Esophagus (tissue), 2 donors: ENCODE measurements around the gene HIGD1B. TPM values are rescaled to one million over a fixed set of nuclear protein-coding genes. Genes with fewer than 3 reads are reported as not detected.
"Not testable (repeated sequence)": the region's sequence is repeated elsewhere in the genome, so short reads cannot be mapped to it uniquely, and the experiment has no call there.

Experiments
- H3K27ac ChIP-seq, 2 donors: one replicate each; pipeline ENCODE4 v1.5.1; 2013; ENCODE audit warnings: low read depth in 2 of 2, mild to moderate bottlenecking in 2 of 2, inconsistent platforms in 1 of 2, low read length in 1 of 2, moderate library complexity in 1 of 2
- H3K27me3 ChIP-seq, 2 donors: one replicate each; pipeline ENCODE4 v1.6.1; 2013; ENCODE audit warnings: low read length in 2 of 2, control low read depth in 1 of 2, mild to moderate bottlenecking in 1 of 2; ENCODE audit not compliant: insufficient read depth in 2 of 2, control insufficient read depth in 1 of 2
- H3K36me3 ChIP-seq, 2 donors: one replicate each; pipeline ENCODE4 v1.6.1; 2013; ENCODE audit warnings: low read length in 1 of 2; ENCODE audit not compliant: control insufficient read depth in 2 of 2, insufficient read depth in 2 of 2
- H3K4me1 ChIP-seq, 2 donors: one replicate each; pipeline ENCODE4 v1.6.1; 2013; ENCODE audit warnings: low read length in 1 of 2; ENCODE audit not compliant: control insufficient read depth in 2 of 2, insufficient read depth in 2 of 2
- H3K4me3 ChIP-seq, 2 donors: one replicate each; pipeline ENCODE4 v1.5.1; 2013; ENCODE audit warnings: low read length in 2 of 2, mild to moderate bottlenecking in 2 of 2, low read depth in 1 of 2, moderate library complexity in 1 of 2
- H3K9me3 ChIP-seq, 2 donors: one replicate each; pipeline ENCODE4 v1.6.1; 2013; ENCODE audit warnings: mild to moderate bottlenecking in 2 of 2, low read depth in 1 of 2, low read length in 1 of 2, moderate library complexity in 1 of 2; ENCODE audit not compliant: control insufficient read depth in 2 of 2, insufficient read depth in 1 of 2
- WGBS, 2 donors: extraction: QIAGEN DNeasy Blood & Tissue Kit; methylation state at CpG; one replicate each; pipeline ENCODE4 v1.1.7; 2013; 5-methylcytosine and 5-hydroxymethylcytosine counted together
- polyA plus RNA-seq, 2 donors: library from polyadenylated mRNA; stranded (reverse); fragments of 200-250 nt; gene quantifications; one replicate each; pipeline ENCODE4 v1.2.3, GENCODE V29; 2013
- donor health status: healthy with polysubstance abuse.
- donor health status: Bipolar disorder and iron deficiency.

Gene HIGD1B
- polyA plus RNA-seq, 2 donors, result 2.8 to 3.5 TPM

GRCh38 chr17:44818508-44818907, 29.2 kb upstream of the HIGD1B start:
- not testable (repeated sequence) for H3K4me3 ChIP-seq, H3K27me3 ChIP-seq, H3K36me3 ChIP-seq, H3K9me3 ChIP-seq, H3K4me1 ChIP-seq, H3K27ac ChIP-seq
- WGBS, 2 donors, result 76 to 90% methylated on average over 6 of the region's 6 CpGs

- Histone ChIP-seq H3K4me1 (no peaks in the 10 kb centered on the region), H3K36me3 (no peaks in the 10 kb centered on the region), H3K9me3 (no peaks in the 10 kb centered on the region), H3K27me3 (no peaks in the 10 kb centered on the region), H3K27ac (no peak overlapping the region), H3K4me3 (no peak overlapping the region)
- 22 to 24% methylated on average over 7 of the region's 7 CpGs for WGBS, 2 donors
Measured at GRCh38 chr17:44820631-44821212, 27.0 kb upstream of the HIGD1B start.

GRCh38 chr17:44825236-44825635, 22.4 kb upstream of the HIGD1B start:
- not testable (repeated sequence) for H3K36me3 ChIP-seq, H3K4me3 ChIP-seq, H3K27me3 ChIP-seq, H3K4me1 ChIP-seq, H3K27ac ChIP-seq, H3K9me3 ChIP-seq
- 89 to 91% methylated on average over 9 of the region's 9 CpGs for WGBS, 2 donors

DNA sequence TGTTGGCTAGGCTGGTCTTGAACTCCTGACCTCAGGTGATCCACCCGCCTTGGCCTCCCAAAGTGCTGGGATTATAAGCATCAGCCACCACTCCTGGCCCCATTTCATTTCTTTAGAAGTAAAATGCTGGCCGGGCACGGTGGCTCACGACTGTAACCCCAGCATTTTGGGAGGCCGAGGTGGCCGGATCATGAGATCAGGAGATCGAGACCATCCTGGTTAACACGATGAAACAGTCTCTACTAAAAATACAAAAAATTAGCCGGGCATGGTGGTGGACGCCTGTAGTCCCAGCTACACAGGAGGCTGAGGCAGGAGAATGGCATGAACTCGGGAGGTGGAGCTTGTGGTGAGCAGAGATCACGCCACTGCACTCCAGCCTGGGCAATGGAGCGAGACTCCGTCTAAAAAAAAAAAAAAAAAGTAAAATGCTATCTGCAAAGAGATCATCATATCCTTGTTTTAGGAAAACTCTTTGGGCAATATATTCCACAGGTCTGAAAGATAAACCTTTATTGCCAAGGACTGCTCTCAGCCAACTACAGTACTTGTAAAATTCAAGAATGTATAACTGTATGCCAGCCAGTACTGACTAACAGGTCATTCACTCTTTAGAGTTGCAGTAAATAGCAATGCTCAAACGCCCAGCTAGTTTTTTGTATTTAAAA, 21.4 kb upstream of the HIGD1B start:
- H3K27ac ChIP-seq, result no peak overlapping the region
- peaks cover 4 to 8% of the 10 kb centered on the region in 2 donors for H3K27me3 ChIP-seq
- H3K4me3 ChIP-seq, result no peak overlapping the region
- H3K9me3 ChIP-seq, result no peaks in the 10 kb centered on the region
- no peaks in the 10 kb centered on the region for H3K36me3 ChIP-seq
- WGBS, 2 donors, result 88 to 89% methylated on average over 15 of the region's 15 CpGs
- H3K4me1 ChIP-seq, result peaks cover 0 to 3% of the 10 kb centered on the region in 2 donors

GRCh38 chr17:44827863-44828262, 19.8 kb upstream of the HIGD1B start:
- Histone ChIP-seq H3K9me3 (no peaks in the 10 kb centered on the region), H3K4me3 (no peak overlapping the region), H3K27ac (no peak overlapping the region), H3K4me1 (peaks cover 0 to 3% of the 10 kb centered on the region in 2 donors), H3K36me3 (no peaks in the 10 kb centered on the region), H3K27me3 (peaks cover 4 to 8% of the 10 kb centered on the region in 2 donors)
- WGBS, 2 donors, result 43 to 69% methylated on average over 1 of the region's 1 CpG

DNA sequence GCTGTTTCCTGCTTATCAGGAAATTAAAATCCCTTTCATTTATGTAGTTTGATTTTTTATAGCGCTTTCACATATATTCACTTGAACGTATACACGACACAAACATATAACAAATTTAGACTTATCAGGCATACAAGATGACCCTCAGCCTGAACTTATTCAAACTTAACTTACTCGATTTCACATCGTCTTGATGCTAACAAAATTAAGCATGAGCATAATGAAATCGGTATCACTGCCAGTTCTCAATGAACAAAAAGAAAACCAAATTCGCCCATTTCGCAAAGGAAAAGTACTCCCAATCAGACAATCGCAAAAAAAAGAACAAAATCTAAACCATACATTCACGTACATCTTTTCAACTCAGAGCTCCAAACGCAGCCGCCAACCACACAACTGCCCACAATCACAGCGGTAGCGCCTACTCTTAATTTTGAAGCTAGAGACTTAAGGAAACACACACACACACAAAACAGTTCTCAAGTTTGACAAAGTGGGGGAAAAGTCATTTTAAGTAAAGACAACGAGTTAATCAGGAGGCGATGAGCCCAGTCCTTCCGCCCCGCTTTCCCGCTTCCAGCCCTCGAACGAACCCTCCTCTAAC, 18.7 kb upstream of the HIGD1B start:
- peak overlapping the region; percentile 51 to 57 for H3K4me3 ChIP-seq
- peaks cover 4 to 8% of the 10 kb centered on the region in 2 donors for H3K27me3 ChIP-seq

GRCh38 chr17:44829523-44830358, 17.9 kb upstream of the HIGD1B start, which contains the start of gene GJC1:
TSS of gene GJC1 (minus strand) at chr17:44830287. CDS start at chr17:44805817, 24,470 bp downstream.
- peaks cover 0 to 3% of the 10 kb centered on the region in 2 donors for H3K4me1 ChIP-seq
- peak within 1 kb of the TSS; percentile 80 to 84 for H3K27ac ChIP-seq
- peak within 1 kb of the TSS; percentile 51 to 57 for H3K4me3 ChIP-seq

More for the DNA sequence above, 18.7 kb upstream of the HIGD1B start:
- 3 to 4% methylated on average over 21 of the region's 21 CpGs for WGBS, 2 donors
- H3K36me3 ChIP-seq, result no peaks in the 10 kb centered on the region
- H3K4me1 ChIP-seq, result peaks cover 0 to 3% of the 10 kb centered on the region in 2 donors
- no peaks in the 10 kb centered on the region for H3K9me3 ChIP-seq
- peak overlapping the region; percentile 80 to 84 for H3K27ac ChIP-seq

DNA sequence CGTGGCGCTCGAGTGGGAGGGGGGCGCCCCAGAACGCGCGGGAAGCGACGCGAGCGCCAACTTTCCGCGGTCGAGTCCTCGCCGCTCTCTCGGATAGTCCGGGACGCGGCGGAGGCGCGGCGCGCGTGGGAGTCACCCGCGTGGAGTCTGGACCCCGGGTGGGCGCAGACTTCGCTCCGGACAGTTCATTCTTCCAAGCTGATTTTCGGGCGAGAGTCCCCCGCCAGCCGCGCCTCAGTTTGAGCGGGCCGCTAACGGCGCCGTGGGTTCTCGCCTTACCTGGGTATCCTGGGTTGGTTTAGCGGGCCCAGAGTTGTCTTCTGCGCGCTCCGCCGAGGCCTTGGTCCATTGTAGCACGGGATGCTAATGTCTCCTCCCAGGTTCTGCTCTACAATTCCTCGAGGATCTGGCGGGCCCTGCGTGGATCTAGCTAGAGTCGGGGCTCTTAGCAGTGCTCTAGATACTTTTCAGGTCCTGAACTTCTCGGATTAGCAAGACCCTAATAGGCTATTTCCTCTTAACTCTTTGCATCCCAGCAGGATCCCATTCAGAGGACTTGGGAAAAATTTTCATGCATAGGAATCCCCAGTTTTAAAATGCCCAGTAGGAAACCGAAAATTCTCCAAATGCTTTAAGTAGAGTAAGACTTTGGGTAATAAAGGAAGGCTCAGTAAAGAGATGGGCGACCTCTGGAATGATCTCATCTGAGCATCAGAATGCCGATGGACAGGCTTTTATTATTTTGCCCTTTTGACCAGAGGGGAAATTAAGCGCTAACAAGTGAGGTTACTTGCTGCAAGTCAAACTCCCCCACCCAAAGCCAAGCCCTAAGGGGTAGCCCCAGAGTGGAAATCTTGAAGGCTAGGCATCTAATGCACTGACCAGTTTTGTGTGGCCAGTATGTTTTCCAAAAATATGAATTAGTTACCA, 17.1 kb upstream of the HIGD1B start:
- H3K36me3 ChIP-seq, result no peaks in the 10 kb centered on the region
- WGBS, 2 donors, result 5% methylated on average over 51 to 58 of the region's 58 CpGs
- peaks cover 4 to 8% of the 10 kb centered on the region in 2 donors for H3K27me3 ChIP-seq
- H3K9me3 ChIP-seq, result no peaks in the 10 kb centered on the region
- H3K4me3 ChIP-seq, result peak overlapping the region; percentile 51 to 57
- H3K4me1 ChIP-seq, result peaks cover 0 to 3% of the 10 kb centered on the region in 2 donors
- peak overlapping the region; percentile 67 to 80 for H3K27ac ChIP-seq

More at GRCh38 chr17:44829523-44830358, 17.9 kb upstream of the HIGD1B start, which contains the start of gene GJC1:
- Histone ChIP-seq H3K27me3 (peaks cover 4 to 8% of the 10 kb centered on the region in 2 donors), H3K9me3 (no peaks in the 10 kb centered on the region), H3K36me3 (no peaks in the 10 kb centered on the region)
- WGBS, 2 donors, result 1% methylated on average over 59 to 123 of the region's 123 CpGs
